ENCODE data around the gene MON2. TPM values are rescaled to one million over a fixed set of nuclear protein-coding genes. Genes with fewer than 3 reads are reported as not detected.

The MON2 gene
- total and polyA plus RNA-seq, 10 of the 15 experiments (the other 5 are each of a cell fraction or from before 2014, with no cell fraction given), result 5.4 to 34.3 (median 23.4) TPM

DNA sequence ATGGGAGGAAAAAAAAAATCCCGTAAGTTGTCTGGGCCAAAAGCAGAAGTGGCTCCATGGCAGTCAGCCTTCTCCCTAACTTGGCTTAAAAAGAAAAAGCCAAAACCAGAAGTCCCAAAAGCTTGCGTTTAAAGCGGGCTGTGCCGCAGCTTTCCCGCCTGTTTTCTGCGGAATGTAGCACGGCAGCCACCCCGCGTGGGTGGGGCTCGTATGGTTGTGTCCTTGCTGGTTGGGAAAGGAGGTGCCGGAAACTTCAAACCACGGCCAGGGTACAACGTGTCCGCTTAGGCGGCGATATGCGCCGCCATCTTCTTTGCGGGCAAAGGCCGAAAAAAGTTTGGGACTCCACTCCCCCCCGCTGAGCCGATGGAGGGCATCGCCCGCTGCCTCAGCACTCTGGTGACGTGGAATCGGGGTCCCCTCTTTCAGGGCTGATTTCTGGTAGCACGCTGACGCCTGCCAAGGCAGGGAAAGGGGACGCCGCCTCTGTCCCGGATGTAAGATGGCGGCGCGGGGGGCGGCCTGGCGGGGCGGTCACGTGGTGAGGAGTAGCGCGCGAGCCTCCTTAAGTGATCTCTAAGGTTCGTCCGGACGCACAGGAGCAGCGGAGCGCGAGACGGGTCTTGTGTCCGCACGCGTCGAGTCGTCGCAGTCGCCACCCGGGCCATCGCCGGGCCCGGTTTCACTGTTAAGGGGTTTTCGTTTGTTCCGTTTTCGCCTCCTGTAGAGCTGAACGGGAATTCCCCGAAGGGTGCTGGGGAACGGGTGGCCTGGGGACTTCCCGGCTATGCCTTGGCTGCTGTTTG lies 135.8 kb downstream of the MON2 start (continued):
- TF ChIP-seq NFYB (IDR thresholded peaks at IDR 0.05; ENCODE audit: insufficient read depth, low read depth, low read length), result no peak
- TF ChIP-seq GABPA (IDR thresholded peaks at IDR 0.05; ENCODE audit: low read depth), result 0 out of 2 replicates have a peak, but pooled peaks have one; percentile 14
- TF ChIP-seq CBX5 (IDR thresholded peaks at IDR 0.05; ENCODE audit: low read depth), result no peak
- TF ChIP-seq, protein P1, sequence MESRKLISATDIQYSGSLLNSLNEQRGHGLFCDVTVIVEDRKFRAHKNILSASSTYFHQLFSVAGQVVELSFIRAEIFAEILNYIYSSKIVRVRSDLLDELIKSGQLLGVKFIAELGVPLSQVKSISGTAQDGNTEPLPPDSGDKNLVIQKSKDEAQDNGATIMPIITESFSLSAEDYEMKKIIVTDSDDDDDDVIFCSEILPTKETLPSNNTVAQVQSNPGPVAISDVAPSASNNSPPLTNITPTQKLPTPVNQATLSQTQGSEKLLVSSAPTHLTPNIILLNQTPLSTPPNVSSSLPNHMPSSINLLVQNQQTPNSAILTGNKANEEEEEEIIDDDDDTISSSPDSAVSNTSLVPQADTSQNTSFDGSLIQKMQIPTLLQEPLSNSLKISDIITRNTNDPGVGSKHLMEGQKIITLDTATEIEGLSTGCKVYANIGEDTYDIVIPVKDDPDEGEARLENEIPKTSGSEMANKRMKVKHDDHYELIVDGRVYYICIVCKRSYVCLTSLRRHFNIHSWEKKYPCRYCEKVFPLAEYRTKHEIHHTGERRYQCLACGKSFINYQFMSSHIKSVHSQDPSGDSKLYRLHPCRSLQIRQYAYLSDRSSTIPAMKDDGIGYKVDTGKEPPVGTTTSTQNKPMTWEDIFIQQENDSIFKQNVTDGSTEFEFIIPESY (IDR thresholded peaks at IDR 0.05), result no peak
- no peak for TF ChIP-seq YBX1 (IDR thresholded peaks at IDR 0.05)
- peak in 1 of 2 experiments; percentile 15; a peak in 1 of 4 replicates for TF ChIP-seq EP300 (IDR thresholded peaks at IDR 0.05; ENCODE audit: borderline replicate concordance in 1 of 2, control insufficient read depth in 1 of 2, low read depth in 2 of 2, low read length in 2 of 2)
- no peak for TF ChIP-seq NFXL1 (IDR thresholded peaks at IDR 0.05; ENCODE audit: borderline replicate concordance)
- TF ChIP-seq, protein P2, sequence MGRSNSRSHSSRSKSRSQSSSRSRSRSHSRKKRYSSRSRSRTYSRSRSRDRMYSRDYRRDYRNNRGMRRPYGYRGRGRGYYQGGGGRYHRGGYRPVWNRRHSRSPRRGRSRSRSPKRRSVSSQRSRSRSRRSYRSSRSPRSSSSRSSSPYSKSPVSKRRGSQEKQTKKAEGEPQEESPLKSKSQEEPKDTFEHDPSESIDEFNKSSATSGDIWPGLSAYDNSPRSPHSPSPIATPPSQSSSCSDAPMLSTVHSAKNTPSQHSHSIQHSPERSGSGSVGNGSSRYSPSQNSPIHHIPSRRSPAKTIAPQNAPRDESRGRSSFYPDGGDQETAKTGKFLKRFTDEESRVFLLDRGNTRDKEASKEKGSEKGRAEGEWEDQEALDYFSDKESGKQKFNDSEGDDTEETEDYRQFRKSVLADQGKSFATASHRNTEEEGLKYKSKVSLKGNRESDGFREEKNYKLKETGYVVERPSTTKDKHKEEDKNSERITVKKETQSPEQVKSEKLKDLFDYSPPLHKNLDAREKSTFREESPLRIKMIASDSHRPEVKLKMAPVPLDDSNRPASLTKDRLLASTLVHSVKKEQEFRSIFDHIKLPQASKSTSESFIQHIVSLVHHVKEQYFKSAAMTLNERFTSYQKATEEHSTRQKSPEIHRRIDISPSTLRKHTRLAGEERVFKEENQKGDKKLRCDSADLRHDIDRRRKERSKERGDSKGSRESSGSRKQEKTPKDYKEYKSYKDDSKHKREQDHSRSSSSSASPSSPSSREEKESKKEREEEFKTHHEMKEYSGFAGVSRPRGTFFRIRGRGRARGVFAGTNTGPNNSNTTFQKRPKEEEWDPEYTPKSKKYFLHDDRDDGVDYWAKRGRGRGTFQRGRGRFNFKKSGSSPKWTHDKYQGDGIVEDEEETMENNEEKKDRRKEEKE (IDR thresholded peaks at IDR 0.05), result no peak
- no peak for TF ChIP-seq JUND (IDR thresholded peaks at IDR 0.05; ENCODE audit: low read depth, low read length)
- TF ChIP-seq POLR2AphosphoS2 (IDR thresholded peaks at IDR 0.05; ENCODE audit: low read depth, low read length), result peak; percentile 73; the same call in 1 of the 2 replicates
- TF ChIP-seq FOXM1 (IDR thresholded peaks at IDR 0.05; ENCODE audit: low read depth, low read length), result peak; percentile 51
- TF ChIP-seq SMC3 (IDR thresholded peaks at IDR 0.05; ENCODE audit: borderline replicate concordance, low read length), result no peak
- TF ChIP-seq CHD2 (IDR thresholded peaks at IDR 0.05; ENCODE audit: borderline replicate concordance, low read depth, low read length), result 0 out of 2 replicates have a peak, but pooled peaks have one; percentile 28
- TF ChIP-seq SPI1 (IDR thresholded peaks at IDR 0.05; ENCODE audit: borderline replicate concordance, insufficient read depth, low read depth, low read length), result peak; percentile 83
- TF ChIP-seq, protein P3, sequence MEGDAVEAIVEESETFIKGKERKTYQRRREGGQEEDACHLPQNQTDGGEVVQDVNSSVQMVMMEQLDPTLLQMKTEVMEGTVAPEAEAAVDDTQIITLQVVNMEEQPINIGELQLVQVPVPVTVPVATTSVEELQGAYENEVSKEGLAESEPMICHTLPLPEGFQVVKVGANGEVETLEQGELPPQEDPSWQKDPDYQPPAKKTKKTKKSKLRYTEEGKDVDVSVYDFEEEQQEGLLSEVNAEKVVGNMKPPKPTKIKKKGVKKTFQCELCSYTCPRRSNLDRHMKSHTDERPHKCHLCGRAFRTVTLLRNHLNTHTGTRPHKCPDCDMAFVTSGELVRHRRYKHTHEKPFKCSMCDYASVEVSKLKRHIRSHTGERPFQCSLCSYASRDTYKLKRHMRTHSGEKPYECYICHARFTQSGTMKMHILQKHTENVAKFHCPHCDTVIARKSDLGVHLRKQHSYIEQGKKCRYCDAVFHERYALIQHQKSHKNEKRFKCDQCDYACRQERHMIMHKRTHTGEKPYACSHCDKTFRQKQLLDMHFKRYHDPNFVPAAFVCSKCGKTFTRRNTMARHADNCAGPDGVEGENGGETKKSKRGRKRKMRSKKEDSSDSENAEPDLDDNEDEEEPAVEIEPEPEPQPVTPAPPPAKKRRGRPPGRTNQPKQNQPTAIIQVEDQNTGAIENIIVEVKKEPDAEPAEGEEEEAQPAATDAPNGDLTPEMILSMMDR (IDR thresholded peaks at IDR 0.05 in 2 of 3, conservative IDR thresholded peaks at IDR 0.05 in 1 of 3; ENCODE audit: control insufficient read depth in 2 of 3, extremely low read depth in 1 of 3, insufficient read depth in 1 of 3, low read depth in 3 of 3, low read length in 3 of 3), result no peak
- TF ChIP-seq GATAD2B (conservative IDR thresholded peaks at IDR 0.05; ENCODE audit: low read depth), result peak; percentile 8; the same call in 1 of the 2 replicates
- peak; percentile 90; the same call in 1 of the 2 replicates for TF ChIP-seq MTA3 (IDR thresholded peaks at IDR 0.05; ENCODE audit: borderline replicate concordance, low read length)
- peak; percentile 66 for TF ChIP-seq MXI1 (IDR thresholded peaks at IDR 0.05; ENCODE audit: low read depth, low read length)
